Measurements from ENCODE around the gene PTPN18. TPM values are rescaled to one million over a fixed set of nuclear protein-coding genes. Genes with fewer than 3 reads are reported as not detected.

The PTPN18 gene
- total and polyA plus RNA-seq, 8 donors, result 37.0 to 177 (median 55.5) TPM

- peaks cover 11 to 40% (median 32%) of the 10 kb centered on the region in 4 donors for H3K4me1 ChIP-seq
- 91 to 99% (median 94%) methylated on average over 6 of the region's 6 CpGs for WGBS, 5 donors
- H3K27me3 ChIP-seq, result no peaks in the 10 kb centered on the region
- no peak for TF ChIP-seq EP300 (IDR thresholded peaks at IDR 0.05)
- no peak for TF ChIP-seq POLR2A (IDR thresholded peaks at IDR 0.05)
- TF ChIP-seq POLR2AphosphoS5 (IDR thresholded peaks at IDR 0.05), result no peak
- no peak for TF ChIP-seq CTCF (IDR thresholded peaks at IDR 0.05)
- intact Hi-C loops (cut with DNase I; ENCODE audit: low total_unique reads), result no loop called here
- DNase-seq, result no peak
- H3K9me3 ChIP-seq, result no peaks in the 10 kb centered on the region
- H3K36me3 ChIP-seq, result no peaks in the 10 kb centered on the region
- no peak overlapping the region for H3K27ac ChIP-seq
- no peak overlapping the region for H3K4me3 ChIP-seq
Measured at GRCh38 chr2:130389358-130389757, 33.5 kb downstream of the PTPN18 start.

DNA sequence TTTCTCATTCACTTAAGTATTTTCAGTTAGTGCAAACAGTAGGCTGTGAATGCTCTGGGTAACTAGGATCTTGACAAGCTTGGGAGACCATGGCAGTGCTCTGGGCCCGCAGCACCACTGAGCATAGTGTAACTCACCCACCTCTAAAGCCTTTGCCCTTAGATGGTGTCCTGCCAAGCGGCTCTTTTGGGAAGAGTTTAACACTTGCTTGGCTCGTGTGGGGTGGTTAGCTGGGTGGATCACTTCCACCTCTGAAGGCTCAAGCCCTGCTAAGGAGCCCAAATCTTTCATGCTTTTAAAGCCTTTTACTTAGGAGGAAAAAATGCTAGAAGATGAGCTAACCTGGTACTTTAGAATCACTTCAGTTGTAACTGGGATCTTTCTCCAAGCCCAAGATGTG is 33.9 kb downstream of the PTPN18 start:
- Histone ChIP-seq H3K9me3 (no peaks in the 10 kb centered on the region), H3K36me3 (no peaks in the 10 kb centered on the region), H3K4me3 (no peak overlapping the region), H3K27me3 (no peaks in the 10 kb centered on the region), H3K4me1 (peaks cover 11 to 40% (median 32%) of the 10 kb centered on the region in 4 donors), H3K27ac (peak overlapping the region in 3 of 5 donors; percentile 83 to 92 (median 91))
- intact Hi-C loops (cut with DNase I; ENCODE audit: low total_unique reads), result no loop called here
- no peak for DNase-seq
- WGBS, 5 donors, result 92 to 100% (median 95%) methylated on average over 3 of the region's 3 CpGs
- TF ChIP-seq POLR2A (IDR thresholded peaks at IDR 0.05) (no peak), EP300 (IDR thresholded peaks at IDR 0.05) (no peak), CTCF (IDR thresholded peaks at IDR 0.05) (no peak), POLR2AphosphoS5 (IDR thresholded peaks at IDR 0.05) (no peak)

DNA sequence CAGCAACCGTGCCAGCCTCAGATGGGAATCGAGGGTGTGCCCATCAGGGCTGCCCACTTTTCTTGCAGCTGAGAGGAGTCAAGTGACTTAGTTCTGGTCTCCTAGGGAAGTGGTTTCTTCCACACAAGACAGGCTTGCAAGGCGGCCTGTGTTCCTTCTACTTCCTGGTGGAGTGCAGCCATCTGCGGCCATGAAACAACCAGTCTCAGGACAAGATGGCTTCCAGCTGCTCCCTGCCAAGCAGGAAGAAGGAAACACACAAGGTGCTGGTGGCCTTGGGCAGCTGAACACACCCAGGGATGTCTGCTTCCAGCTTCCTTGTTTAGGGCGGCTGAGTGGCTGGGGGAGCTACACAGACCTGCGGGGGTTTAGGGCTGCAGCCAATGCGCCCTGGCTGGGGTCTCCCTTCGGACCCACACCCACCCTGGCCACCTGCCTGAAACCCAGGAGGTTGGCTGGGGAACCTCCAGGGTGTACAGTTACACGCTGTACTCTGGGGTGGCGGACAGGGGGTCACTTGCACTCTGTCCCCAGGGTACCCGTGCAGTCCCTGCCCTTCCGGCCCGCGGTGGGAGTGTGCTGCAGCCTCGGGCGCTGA is 34.7 kb downstream of the PTPN18 start:
- no peaks in the 10 kb centered on the region for H3K9me3 ChIP-seq
- H3K27me3 ChIP-seq, result no peaks in the 10 kb centered on the region
- H3K4me1 ChIP-seq, result peaks cover 11 to 40% (median 32%) of the 10 kb centered on the region in 4 donors
- H3K36me3 ChIP-seq, result no peaks in the 10 kb centered on the region
- TF ChIP-seq POLR2A (IDR thresholded peaks at IDR 0.05) (no peak), POLR2AphosphoS5 (IDR thresholded peaks at IDR 0.05) (peak in 2 of 3 donors; percentile 25 to 58)
- peak; percentile 60 to 67 for DNase-seq
- WGBS, 5 donors, result 25 to 41% (median 40%) methylated on average over 3 to 16 of the region's 16 CpGs
- peak overlapping the region; percentile 83 to 92 (median 91) for H3K27ac ChIP-seq
- peak overlapping the region; percentile 54 to 78 (median 66) for H3K4me3 ChIP-seq
- intact Hi-C loops (cut with DNase I; ENCODE audit: low total_unique reads), result no loop called here

GRCh38 chr2:130391058-130391871 is 35.4 kb downstream of the PTPN18 start:
- intact Hi-C loops (cut with DNase I; ENCODE audit: low total_unique reads), result no loop called here
- Histone ChIP-seq H3K27me3 (no peaks in the 10 kb centered on the region), H3K36me3 (no peaks in the 10 kb centered on the region), H3K4me3 (peak overlapping the region; percentile 54 to 78 (median 66)), H3K9me3 (no peaks in the 10 kb centered on the region), H3K4me1 (peaks cover 11 to 40% (median 28%) of the 10 kb centered on the region in 4 donors), H3K27ac (peak overlapping the region; percentile 83 to 92 (median 91))
- DNase-seq, result peak; percentile 86 to 94
- no peak for TF ChIP-seq EP300 (IDR thresholded peaks at IDR 0.05)
- TF ChIP-seq POLR2AphosphoS5 (IDR thresholded peaks at IDR 0.05), result peak; percentile 15 to 79 (median 78)
- TF ChIP-seq POLR2A (IDR thresholded peaks at IDR 0.05), result no peak
- TF ChIP-seq CTCF (IDR thresholded peaks at IDR 0.05), result no peak
- WGBS, 5 donors, result 0 to 2% (median 2%) methylated on average over 34 to 59 of the region's 59 CpGs

Measured in stomach (tissue), 9 donors.